Measurements from ENCODE around the gene KCNT1. TPM values are rescaled to one million over a fixed set of nuclear protein-coding genes. Genes with fewer than 3 reads are reported as not detected.

The KCNT1 gene
- total RNA-seq, 4 donors from 2014 or later, result 0.21 TPM; not detected in 3

GRCh38 chr9:135780086-135780485 lies 78.1 kb downstream of the KCNT1 start:
- DNase-seq, result no peak
- H3K4me3 ChIP-seq (replicated peaks in 1 of 3), result no peak overlapping the region
- WGBS, 2 donors, result 77 to 93% methylated on average over 2 to 7 of the region's 16 CpGs
- no peaks in the 10 kb centered on the region for H3K36me3 ChIP-seq
- H3K4me1 ChIP-seq, result no peaks in the 10 kb centered on the region
- intact Hi-C loops (cut with DNase I), result no loop called here
- H3K9me3 ChIP-seq, result no peaks in the 10 kb centered on the region
- no peaks in the 10 kb centered on the region for H3K27me3 ChIP-seq
- no peak for TF ChIP-seq POLR2A (IDR thresholded peaks at IDR 0.05)
- TF ChIP-seq CTCF (IDR thresholded peaks at IDR 0.05), result no peak
- H3K27ac ChIP-seq, result no peak overlapping the region

- H3K9me3 ChIP-seq, result no peaks in the 10 kb centered on the region
- no peaks in the 10 kb centered on the region for H3K27me3 ChIP-seq
- WGBS, 2 donors, result 75 to 92% methylated on average over 12 to 17 of the region's 21 CpGs
- no peaks in the 10 kb centered on the region for H3K36me3 ChIP-seq
- no peak overlapping the region for H3K4me3 ChIP-seq (replicated peaks in 1 of 3)
- intact Hi-C loops (cut with DNase I), result no loop called here
- no peak for TF ChIP-seq CTCF (IDR thresholded peaks at IDR 0.05)
- no peak for TF ChIP-seq POLR2A (IDR thresholded peaks at IDR 0.05)
- DNase-seq, result no peak
- no peak overlapping the region for H3K27ac ChIP-seq
- H3K4me1 ChIP-seq, result no peaks in the 10 kb centered on the region
These were observed 78.6 kb downstream of the KCNT1 start for GRCh38 chr9:135780626-135781025.

- TF ChIP-seq CTCF (IDR thresholded peaks at IDR 0.05) (no peak), POLR2A (IDR thresholded peaks at IDR 0.05) (no peak)
- Histone ChIP-seq H3K4me3 (replicated peaks in 1 of 3) (no peak overlapping the region), H3K27ac (no peak overlapping the region), H3K4me1 (no peaks in the 10 kb centered on the region), H3K9me3 (no peaks in the 10 kb centered on the region), H3K27me3 (no peaks in the 10 kb centered on the region), H3K36me3 (no peaks in the 10 kb centered on the region)
- intact Hi-C loops (cut with DNase I), result no loop called here
- DNase-seq, result no peak
- 87 to 89% methylated on average over 21 to 22 of the region's 24 CpGs for WGBS, 2 donors
These were observed 81.0 kb downstream of the KCNT1 start for GRCh38 chr9:135782946-135783345.

- no peak overlapping the region for H3K4me3 ChIP-seq (replicated peaks in 1 of 3)
- no peaks in the 10 kb centered on the region for H3K27me3 ChIP-seq
- no peaks in the 10 kb centered on the region for H3K36me3 ChIP-seq
- no peak for TF ChIP-seq CTCF (IDR thresholded peaks at IDR 0.05)
- no peak for TF ChIP-seq POLR2A (IDR thresholded peaks at IDR 0.05)
- H3K27ac ChIP-seq, result no peak overlapping the region
- 84 to 88% methylated on average over 27 to 28 of the region's 30 CpGs for WGBS, 2 donors
- H3K4me1 ChIP-seq, result no peaks in the 10 kb centered on the region
- DNase-seq, result no peak
- intact Hi-C loops (cut with DNase I), result no loop called here
- H3K9me3 ChIP-seq, result no peaks in the 10 kb centered on the region
These were observed 81.7 kb downstream of the KCNT1 start for GRCh38 chr9:135783540-135784245.

- Histone ChIP-seq H3K27me3 (no peaks in the 10 kb centered on the region), H3K36me3 (no peaks in the 10 kb centered on the region), H3K9me3 (no peaks in the 10 kb centered on the region), H3K27ac (no peak overlapping the region), H3K4me1 (no peaks in the 10 kb centered on the region), H3K4me3 (replicated peaks in 1 of 3) (no peak overlapping the region)
- no peak for DNase-seq
- 53 to 73% methylated on average over 3 to 6 of the region's 22 CpGs for WGBS, 2 donors
- no peak for TF ChIP-seq CTCF (IDR thresholded peaks at IDR 0.05)
- intact Hi-C loops (cut with DNase I), result no loop called here
These were observed 83.1 kb downstream of the KCNT1 start for GRCh38 chr9:135785013-135785575.

Data from thyroid gland (tissue), 4 donors.